Gastroesophageal sphincter (tissue), 3 donors: Measurements from ENCODE around the gene PLCB1.

Experiments
- EP300 ChIP-seq: sonication (generic); formaldehyde crosslinking; IDR thresholded peaks from one replicate; pipeline ENCODE4 v1.6.1; 2017; ENCODE audit warnings: antibody characterized with exemption, mild to moderate bottlenecking
- POLR2A ChIP-seq, 2 donors: fragments of 450-650 bp; IDR thresholded peaks; one replicate each; pipeline ENCODE4 v1.6.1; 2017; ENCODE audit warnings: antibody characterized with exemption in 2 of 2, mild to moderate bottlenecking in 2 of 2, moderate library complexity in 1 of 2
- POLR2AphosphoS5 ChIP-seq: sonication (generic); formaldehyde crosslinking; IDR thresholded peaks from one replicate; pipeline ENCODE4 v1.6.1; 2017; ENCODE audit warnings: antibody characterized with exemption
- TF ChIP-seq, protein P1 (sequence below), 4 experiments: fragments of 200-600 bp in 2 of 4; fragments of 450-650 bp in 2 of 4; sonication (generic) in 1 of 4; IDR thresholded peaks; one replicate each; pipeline ENCODE4 v1.5.1; 2017 to 2019; ENCODE audit warnings: antibody characterized with exemption in 4 of 4, mild to moderate bottlenecking in 2 of 4, moderate library complexity in 2 of 4

DNA sequence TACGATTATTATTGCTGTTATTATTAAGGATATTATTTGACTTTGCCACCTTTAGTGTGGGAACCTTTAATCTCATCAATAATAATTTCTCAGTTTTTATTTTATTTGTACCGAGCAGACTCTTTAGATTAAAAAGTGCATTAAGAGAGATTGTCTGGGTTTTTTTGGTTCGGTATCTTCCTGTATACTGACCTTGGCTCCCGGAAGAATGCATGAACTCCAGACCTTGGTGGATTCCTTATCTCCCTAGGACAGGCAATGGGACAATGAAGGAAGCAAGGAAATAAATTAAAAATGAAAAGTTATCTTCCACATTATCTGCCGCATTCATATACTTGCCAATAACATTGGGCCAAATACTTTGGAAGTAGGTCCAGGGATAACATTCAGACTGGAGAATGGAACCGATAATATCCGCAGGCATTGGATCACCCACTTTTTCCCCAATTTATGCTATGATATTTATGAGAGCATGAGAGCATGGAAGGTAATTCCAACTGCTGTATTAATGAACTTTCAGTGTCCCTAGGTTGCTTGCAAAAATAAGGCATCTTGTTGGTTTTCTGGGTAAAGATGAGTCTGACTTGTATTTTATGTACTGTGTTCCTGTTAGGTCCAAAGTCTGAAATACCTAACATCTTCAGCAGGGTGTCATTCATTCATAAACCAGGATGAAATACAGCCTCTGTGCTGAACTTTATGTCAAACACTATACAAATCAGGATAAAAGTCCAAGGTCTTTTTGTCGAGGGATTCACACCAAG lies 232.1 kb downstream of the PLCB1 start:
- TF ChIP-seq, protein P1, sequence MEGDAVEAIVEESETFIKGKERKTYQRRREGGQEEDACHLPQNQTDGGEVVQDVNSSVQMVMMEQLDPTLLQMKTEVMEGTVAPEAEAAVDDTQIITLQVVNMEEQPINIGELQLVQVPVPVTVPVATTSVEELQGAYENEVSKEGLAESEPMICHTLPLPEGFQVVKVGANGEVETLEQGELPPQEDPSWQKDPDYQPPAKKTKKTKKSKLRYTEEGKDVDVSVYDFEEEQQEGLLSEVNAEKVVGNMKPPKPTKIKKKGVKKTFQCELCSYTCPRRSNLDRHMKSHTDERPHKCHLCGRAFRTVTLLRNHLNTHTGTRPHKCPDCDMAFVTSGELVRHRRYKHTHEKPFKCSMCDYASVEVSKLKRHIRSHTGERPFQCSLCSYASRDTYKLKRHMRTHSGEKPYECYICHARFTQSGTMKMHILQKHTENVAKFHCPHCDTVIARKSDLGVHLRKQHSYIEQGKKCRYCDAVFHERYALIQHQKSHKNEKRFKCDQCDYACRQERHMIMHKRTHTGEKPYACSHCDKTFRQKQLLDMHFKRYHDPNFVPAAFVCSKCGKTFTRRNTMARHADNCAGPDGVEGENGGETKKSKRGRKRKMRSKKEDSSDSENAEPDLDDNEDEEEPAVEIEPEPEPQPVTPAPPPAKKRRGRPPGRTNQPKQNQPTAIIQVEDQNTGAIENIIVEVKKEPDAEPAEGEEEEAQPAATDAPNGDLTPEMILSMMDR (IDR thresholded peaks at IDR 0.05): no peak
- TF ChIP-seq POLR2A (IDR thresholded peaks at IDR 0.05) (no peak), EP300 (no peak), POLR2AphosphoS5 (no peak)
